ENCODE data around the gene WNT1.

The WNT1 gene

DNA sequence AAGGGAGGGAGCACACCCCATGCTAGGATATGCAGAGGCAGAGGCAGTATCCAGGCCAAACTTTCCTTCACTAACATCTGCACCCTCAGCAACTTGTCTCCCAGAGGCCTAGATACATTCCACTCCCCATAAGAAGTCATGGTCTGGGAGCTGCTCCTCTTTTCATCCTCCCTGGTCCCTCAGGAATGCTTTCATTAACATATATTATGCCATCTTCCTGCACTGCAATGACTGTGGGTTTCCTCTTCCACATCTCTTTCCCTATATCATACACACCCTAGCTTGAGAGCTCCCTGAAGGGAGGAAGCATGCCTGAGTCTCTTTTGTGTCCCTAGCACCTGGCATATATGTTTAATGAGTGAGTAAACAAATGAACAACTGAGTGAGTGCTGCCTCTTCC lies 12.4 kb downstream of the WNT1 start:
- TF ChIP-seq TAF1 (IDR thresholded peaks at IDR 0.05; ENCODE audit: borderline replicate concordance, insufficient read depth, low read length) (no peak), REST (IDR thresholded peaks at IDR 0.05; ENCODE audit: insufficient read depth in 1 of 2, low read depth in 2 of 2, low read length in 2 of 2) (no peak), FOXP2 (optimal IDR thresholded peaks at IDR 0.05; ENCODE audit: borderline replicate concordance, extremely low read depth, extremely low read length, insufficient read depth) (no peak), SIN3A (IDR thresholded peaks at IDR 0.05; ENCODE audit: borderline replicate concordance, insufficient read depth, low read length) (no peak)

- TF ChIP-seq SIN3A (IDR thresholded peaks at IDR 0.05; ENCODE audit: borderline replicate concordance, insufficient read depth, low read length) (no peak), FOXP2 (optimal IDR thresholded peaks at IDR 0.05; ENCODE audit: borderline replicate concordance, extremely low read depth, extremely low read length, insufficient read depth) (no peak), TAF1 (IDR thresholded peaks at IDR 0.05; ENCODE audit: borderline replicate concordance, insufficient read depth, low read length) (no peak), REST (IDR thresholded peaks at IDR 0.05; ENCODE audit: insufficient read depth in 1 of 2, low read depth in 2 of 2, low read length in 2 of 2) (no peak), POLR2AphosphoS5 (IDR thresholded peaks at IDR 0.05; ENCODE audit: low read depth, low read length) (no peak)
Measured at GRCh38 chr12:48991247-48992050, 13.3 kb downstream of the WNT1 start.

GRCh38 chr12:48993787-48994186 lies 15.7 kb downstream of the WNT1 start:
- TF ChIP-seq REST (IDR thresholded peaks at IDR 0.05; ENCODE audit: insufficient read depth in 1 of 2, low read depth in 2 of 2, low read length in 2 of 2) (no peak), TAF1 (IDR thresholded peaks at IDR 0.05; ENCODE audit: borderline replicate concordance, insufficient read depth, low read length) (no peak), POLR2AphosphoS5 (IDR thresholded peaks at IDR 0.05; ENCODE audit: low read depth, low read length) (no peak), SIN3A (IDR thresholded peaks at IDR 0.05; ENCODE audit: borderline replicate concordance, insufficient read depth, low read length) (no peak), FOXP2 (optimal IDR thresholded peaks at IDR 0.05; ENCODE audit: borderline replicate concordance, extremely low read depth, extremely low read length, insufficient read depth) (no peak)

DNA sequence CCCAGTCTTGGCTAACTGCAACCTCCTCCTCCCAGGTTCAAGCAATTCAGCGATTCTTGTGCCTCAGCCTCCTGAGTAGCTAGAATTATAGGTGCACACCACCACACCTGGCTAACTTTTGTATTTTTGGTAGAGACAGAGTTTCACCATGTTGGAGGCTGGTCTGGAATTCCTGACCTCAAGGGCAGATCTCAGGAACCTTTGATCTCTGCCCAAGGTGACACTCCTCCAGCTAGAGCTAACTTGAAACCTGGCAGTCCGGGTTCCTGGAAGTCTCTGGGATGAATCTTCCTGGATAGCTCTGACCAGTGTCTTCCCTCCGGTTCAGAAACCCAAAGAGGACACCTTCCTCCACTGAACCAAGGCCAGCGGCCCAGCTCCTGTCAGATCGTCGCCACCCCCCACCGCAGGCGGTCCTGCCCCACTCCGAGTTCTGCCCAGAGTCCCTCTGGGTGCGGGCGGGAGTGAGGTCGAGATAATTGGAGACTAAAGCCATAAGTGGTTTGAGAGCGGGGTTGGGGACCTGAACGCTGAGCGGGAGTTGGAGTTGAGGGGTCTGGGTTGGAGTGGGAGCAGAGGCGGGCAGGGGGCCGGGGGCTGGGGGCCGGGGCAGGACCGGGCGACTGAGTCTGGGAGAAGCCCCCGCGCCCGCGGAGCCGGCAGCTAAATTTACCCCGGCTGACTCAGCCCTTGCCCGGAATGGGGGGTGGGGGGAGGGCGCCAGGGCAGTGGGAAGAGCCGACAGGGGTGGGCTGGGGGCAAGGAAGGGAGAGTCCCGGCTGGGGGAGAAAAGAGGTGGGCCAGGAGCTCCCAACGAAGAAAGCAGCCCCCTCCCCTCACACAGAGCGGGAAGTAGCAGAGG lies 16.3 kb downstream of the WNT1 start:
- TF ChIP-seq REST (IDR thresholded peaks at IDR 0.05; ENCODE audit: insufficient read depth in 1 of 2, low read depth in 2 of 2, low read length in 2 of 2) (no peak), FOXP2 (optimal IDR thresholded peaks at IDR 0.05; ENCODE audit: borderline replicate concordance, extremely low read depth, extremely low read length, insufficient read depth) (no peak), SIN3A (IDR thresholded peaks at IDR 0.05; ENCODE audit: borderline replicate concordance, insufficient read depth, low read length) (no peak), POLR2AphosphoS5 (IDR thresholded peaks at IDR 0.05; ENCODE audit: low read depth, low read length) (no peak), TAF1 (IDR thresholded peaks at IDR 0.05; ENCODE audit: borderline replicate concordance, insufficient read depth, low read length) (no peak)
